ENCODE measurements around the gene PHGDH. TPM values are rescaled to one million over a fixed set of nuclear protein-coding genes. Genes with fewer than 3 reads are reported as not detected.

PHGDH gene
- total and polyA plus RNA-seq, 9 of the 15 experiments (the other 6 are each of a cell fraction or from before 2014, with no cell fraction given), result 6.7 to 84.2 (median 36.2) TPM

DNA sequence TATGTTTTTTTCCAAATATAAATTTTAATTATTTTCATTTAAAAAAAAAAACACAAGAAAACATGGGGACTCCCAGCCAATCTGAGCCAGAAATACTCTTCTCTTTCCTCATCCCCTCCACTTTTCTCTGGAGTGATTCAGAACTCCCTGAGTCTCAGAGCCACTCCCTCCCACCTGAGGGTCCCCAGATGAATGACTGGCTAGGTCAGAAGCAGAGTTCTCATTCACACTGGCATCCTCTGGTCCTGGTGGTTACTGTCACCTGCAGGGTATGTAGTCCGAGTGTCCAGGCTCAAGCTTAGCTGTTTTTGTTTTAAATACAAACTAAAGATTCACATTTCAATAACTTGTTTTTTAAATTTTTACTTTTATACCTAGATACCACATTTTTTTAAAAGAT, 50.7 kb downstream of the PHGDH start:
- no TSS peak for BruUV-seq (replicated peaks)
- Histone ChIP-seq H3K27ac (ENCODE audit: extremely low read depth, low read depth, low read length) (no peak overlapping the region), H4K20me1 (replicated peaks; ENCODE audit: control insufficient read depth, insufficient read depth, low read length) (no peaks in the 10 kb centered on the region), H3K9me3 (replicated peaks; ENCODE audit: control insufficient read depth, insufficient read depth, low read depth, low read length) (no peaks in the 10 kb centered on the region), H3K4me2 (ENCODE audit: insufficient read depth, low read length) (no peak overlapping the region), H3K9me1 (ENCODE audit: control insufficient read depth, insufficient read depth, low read length) (no peaks in the 10 kb centered on the region), H3K79me2 (ENCODE audit: control insufficient read depth, insufficient read depth, low read length) (no peaks in the 10 kb centered on the region), H3K36me3 (ENCODE audit: control insufficient read depth, insufficient read depth, low read length) (no peaks in the 10 kb centered on the region), H3K27me3 (ENCODE audit: control insufficient read depth in 2 of 2, insufficient read depth in 2 of 2, low read length in 2 of 2) (peaks cover 10 to 18% of the 10 kb centered on the region in 2 experiments; a peak in 4 of 5 replicates), H3K4me1 (replicated peaks in 1 of 2; ENCODE audit: control insufficient read depth in 2 of 2, insufficient read depth in 2 of 2, low read length in 2 of 2) (no peaks in the 10 kb centered on the region), H2AFZ (ENCODE audit: low read depth, low read length) (no peak overlapping the region), H3K9ac (ENCODE audit: insufficient read depth in 1 of 2, low read depth in 2 of 2, low read length in 2 of 2) (no peak overlapping the region), H3K4me3 (no peak overlapping the region)
- CTCF ChIA-PET (ENCODE audit: low intra/inter-chr PET ratio), result no interaction called here
- FAIRE-seq (no peak), ATAC-seq (no peak), DNase-seq (ENCODE audit: extremely low read depth in 1 of 4, low spot score in 3 of 4) (no peak)
- in situ Hi-C loops (cut with MboI) (no loop called here), intact Hi-C loops (cut with micrococcal nuclease) (no loop called here)
- WGBS (ENCODE audit: insufficient coverage, low coverage, missing lambda C conversion rate), result 0% methylated on average over 1 of the region's 1 CpG
- TF ChIP-seq, protein P1, sequence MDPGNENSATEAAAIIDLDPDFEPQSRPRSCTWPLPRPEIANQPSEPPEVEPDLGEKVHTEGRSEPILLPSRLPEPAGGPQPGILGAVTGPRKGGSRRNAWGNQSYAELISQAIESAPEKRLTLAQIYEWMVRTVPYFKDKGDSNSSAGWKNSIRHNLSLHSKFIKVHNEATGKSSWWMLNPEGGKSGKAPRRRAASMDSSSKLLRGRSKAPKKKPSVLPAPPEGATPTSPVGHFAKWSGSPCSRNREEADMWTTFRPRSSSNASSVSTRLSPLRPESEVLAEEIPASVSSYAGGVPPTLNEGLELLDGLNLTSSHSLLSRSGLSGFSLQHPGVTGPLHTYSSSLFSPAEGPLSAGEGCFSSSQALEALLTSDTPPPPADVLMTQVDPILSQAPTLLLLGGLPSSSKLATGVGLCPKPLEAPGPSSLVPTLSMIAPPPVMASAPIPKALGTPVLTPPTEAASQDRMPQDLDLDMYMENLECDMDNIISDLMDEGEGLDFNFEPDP (CRISPR knock-in tag; IDR thresholded peaks at IDR 0.05), result no peak
- no peak for TF ChIP-seq ZNF76 (CRISPR knock-in tag; IDR thresholded peaks at IDR 0.05; ENCODE audit: borderline replicate concordance)
- POLR2A ChIA-PET, result no interaction called here

DNA sequence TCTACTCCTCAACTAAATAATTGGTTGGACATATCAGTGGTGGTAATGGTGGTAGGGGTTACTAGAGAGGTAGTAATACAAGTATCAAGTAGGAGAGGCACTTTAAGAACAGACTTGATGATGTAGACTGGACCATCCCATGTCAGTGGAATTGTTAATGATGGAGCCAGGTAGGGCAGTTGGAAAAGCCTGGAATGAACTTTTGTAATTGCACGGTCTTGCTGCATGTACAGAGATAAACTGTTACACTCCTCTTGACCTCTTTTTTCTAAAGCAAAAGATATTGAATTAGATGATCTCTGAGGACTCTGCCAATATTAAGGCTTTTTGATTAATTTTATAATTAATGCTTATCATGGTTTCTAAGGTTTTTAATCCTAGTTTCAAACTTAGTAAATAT, 51.2 kb downstream of the PHGDH start:
- ChIA-PET CTCF (ENCODE audit: low intra/inter-chr PET ratio) (no interaction called here), POLR2A (no interaction called here)
- Histone ChIP-seq H3K9me3 (replicated peaks; ENCODE audit: control insufficient read depth, insufficient read depth, low read depth, low read length) (no peaks in the 10 kb centered on the region), H3K4me2 (ENCODE audit: insufficient read depth, low read length) (no peak overlapping the region), H3K79me2 (ENCODE audit: control insufficient read depth, insufficient read depth, low read length) (no peaks in the 10 kb centered on the region), H3K27ac (ENCODE audit: extremely low read depth, low read depth, low read length) (no peak overlapping the region), H3K4me3 (no peak overlapping the region), H3K9me1 (ENCODE audit: control insufficient read depth, insufficient read depth, low read length) (no peaks in the 10 kb centered on the region), H3K36me3 (ENCODE audit: control insufficient read depth, insufficient read depth, low read length) (no peaks in the 10 kb centered on the region), H3K27me3 (ENCODE audit: control insufficient read depth in 2 of 2, insufficient read depth in 2 of 2, low read length in 2 of 2) (peaks cover 10 to 17% of the 10 kb centered on the region in 2 experiments; a peak in 4 of 5 replicates), H3K9ac (ENCODE audit: insufficient read depth in 1 of 2, low read depth in 2 of 2, low read length in 2 of 2) (no peak overlapping the region), H4K20me1 (replicated peaks; ENCODE audit: control insufficient read depth, insufficient read depth, low read length) (no peaks in the 10 kb centered on the region), H3K4me1 (replicated peaks in 1 of 2; ENCODE audit: control insufficient read depth in 2 of 2, insufficient read depth in 2 of 2, low read length in 2 of 2) (no peaks in the 10 kb centered on the region), H2AFZ (ENCODE audit: low read depth, low read length) (no peak overlapping the region)
- intact Hi-C loops (cut with micrococcal nuclease), result no loop called here
- BruUV-seq (replicated peaks), result no TSS peak
- ATAC-seq (no peak), DNase-seq (ENCODE audit: extremely low read depth in 1 of 4, low spot score in 3 of 4) (no peak), FAIRE-seq (no peak)
- WGBS (ENCODE audit: insufficient coverage, low coverage, missing lambda C conversion rate), result 0% methylated on average over 1 of the region's 1 CpG
- in situ Hi-C loops (cut with MboI), result no loop called here
- TF ChIP-seq, protein P2, sequence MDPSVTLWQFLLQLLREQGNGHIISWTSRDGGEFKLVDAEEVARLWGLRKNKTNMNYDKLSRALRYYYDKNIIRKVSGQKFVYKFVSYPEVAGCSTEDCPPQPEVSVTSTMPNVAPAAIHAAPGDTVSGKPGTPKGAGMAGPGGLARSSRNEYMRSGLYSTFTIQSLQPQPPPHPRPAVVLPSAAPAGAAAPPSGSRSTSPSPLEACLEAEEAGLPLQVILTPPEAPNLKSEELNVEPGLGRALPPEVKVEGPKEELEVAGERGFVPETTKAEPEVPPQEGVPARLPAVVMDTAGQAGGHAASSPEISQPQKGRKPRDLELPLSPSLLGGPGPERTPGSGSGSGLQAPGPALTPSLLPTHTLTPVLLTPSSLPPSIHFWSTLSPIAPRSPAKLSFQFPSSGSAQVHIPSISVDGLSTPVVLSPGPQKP (CRISPR knock-in tag; IDR thresholded peaks at IDR 0.05), result no peak
- TF ChIP-seq RFX7 (CRISPR knock-in tag; IDR thresholded peaks at IDR 0.05) (no peak), HNRNPLL (IDR thresholded peaks at IDR 0.05; ENCODE audit: low read depth, low read length, poor library complexity, severe bottlenecking) (no peak), KHSRP (IDR thresholded peaks at IDR 0.05) (no peak), CCAR2 (IDR thresholded peaks at IDR 0.05; ENCODE audit: low read depth, low read length) (no peak), ARNT (IDR thresholded peaks at IDR 0.05) (no peak), CHAMP1 (IDR thresholded peaks at IDR 0.05) (no peak)
- TF ChIP-seq, protein P3, sequence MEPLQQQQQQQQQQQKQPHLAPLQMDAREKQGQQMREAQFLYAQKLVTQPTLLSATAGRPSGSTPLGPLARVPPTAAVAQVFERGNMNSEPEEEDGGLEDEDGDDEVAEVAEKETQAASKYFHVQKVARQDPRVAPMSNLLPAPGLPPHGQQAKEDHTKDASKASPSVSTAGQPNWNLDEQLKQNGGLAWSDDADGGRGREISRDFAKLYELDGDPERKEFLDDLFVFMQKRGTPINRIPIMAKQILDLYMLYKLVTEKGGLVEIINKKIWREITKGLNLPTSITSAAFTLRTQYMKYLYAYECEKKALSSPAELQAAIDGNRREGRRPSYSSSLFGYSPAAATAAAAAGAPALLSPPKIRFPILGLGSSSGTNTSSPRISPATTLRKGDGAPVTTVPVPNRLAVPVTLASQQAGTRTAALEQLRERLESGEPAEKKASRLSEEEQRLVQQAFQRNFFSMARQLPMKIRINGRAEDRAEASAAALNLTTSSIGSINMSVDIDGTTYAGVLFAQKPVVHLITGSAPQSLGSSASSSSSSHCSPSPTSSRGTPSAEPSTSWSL (CRISPR knock-in tag; IDR thresholded peaks at IDR 0.05; ENCODE audit: borderline replicate concordance), result no peak

Measured in K562 (cell line).